Measurements from ENCODE around the gene DUSP3.
"Not testable (repeated sequence)": the region's sequence is repeated elsewhere in the genome, so short reads cannot be mapped to it uniquely, and the experiment has no call there.

Gene DUSP3

DNA sequence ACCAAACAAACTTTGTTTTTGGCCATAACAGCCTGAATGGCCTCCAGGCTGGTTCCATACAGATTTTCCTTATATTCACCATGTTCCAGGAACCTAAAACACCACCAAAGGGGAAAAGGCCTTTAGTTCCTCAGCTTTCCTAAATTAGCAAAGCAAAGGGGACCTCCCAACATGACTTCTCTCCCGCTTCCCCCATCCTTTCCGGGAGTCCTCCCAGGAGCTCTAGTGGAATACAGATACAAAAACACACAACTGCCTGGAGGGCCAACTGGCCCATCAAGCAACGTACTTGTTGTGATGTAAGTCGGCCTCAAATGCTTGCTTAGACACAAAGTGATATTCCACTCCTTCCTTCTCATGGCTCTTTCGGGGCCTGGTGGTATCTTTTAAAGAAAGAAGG lies 32.0 kb upstream of the DUSP3 start:
- Mint-ChIP-seq H3K4me1 (no peaks in the 10 kb centered on the region), H3K9me3 (no peaks in the 10 kb centered on the region), H3K36me3 (no peaks in the 10 kb centered on the region), H3K4me3 (no peak overlapping the region), H3K27me3 (peaks cover 39% of the 10 kb centered on the region), H3K27ac (no peak overlapping the region)
- ATAC-seq, result no peak

DNA sequence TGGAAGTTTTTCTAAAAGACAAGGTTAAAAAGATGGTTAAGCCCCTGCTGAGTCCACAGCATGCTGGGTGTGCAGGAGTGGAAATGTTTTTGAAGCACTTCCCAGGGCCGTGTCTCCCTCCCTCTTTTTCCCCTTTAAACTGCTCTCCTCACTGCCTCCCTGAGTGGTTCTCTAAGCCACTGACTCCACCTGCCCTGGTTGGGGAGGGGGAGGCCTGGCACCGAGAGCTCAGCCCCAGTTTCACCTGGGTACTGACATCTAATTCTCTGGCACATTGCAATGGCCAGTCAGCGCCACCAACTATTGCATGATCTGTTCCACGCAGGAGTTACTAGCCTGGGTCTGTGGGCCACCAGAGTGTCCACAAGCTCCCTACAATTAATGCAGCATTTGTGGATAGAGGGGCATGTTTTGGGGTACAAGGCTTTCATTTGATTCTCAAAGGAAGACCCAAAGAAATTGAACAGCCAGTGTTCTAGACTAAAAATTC lies 31.5 kb upstream of the DUSP3 start:
- Mint-ChIP-seq H3K36me3 (no peaks in the 10 kb centered on the region), H3K4me3 (no peak overlapping the region), H3K4me1 (no peaks in the 10 kb centered on the region), H3K9me3 (peaks cover under 1% of the 10 kb centered on the region), H3K27ac (no peak overlapping the region), H3K27me3 (peaks cover 44% of the 10 kb centered on the region)
- ATAC-seq, result no peak

GRCh38 chr17:43809121-43809520 lies 30.3 kb upstream of the DUSP3 start:
- ATAC-seq, result no peak
- H3K36me3 Mint-ChIP-seq, result no peaks in the 10 kb centered on the region
- no peak overlapping the region for H3K27ac Mint-ChIP-seq

GRCh38 chr17:43808076-43808475 lies 29.3 kb upstream of the DUSP3 start:
- Mint-ChIP-seq H3K27ac (no peak overlapping the region), H3K36me3 (no peaks in the 10 kb centered on the region), H3K4me3 (no peak overlapping the region), H3K4me1 (no peaks in the 10 kb centered on the region), H3K9me3 (peaks cover 4% of the 10 kb centered on the region), H3K27me3 (peaks cover 60% of the 10 kb centered on the region)
- ATAC-seq, result no peak

More at GRCh38 chr17:43809121-43809520, 30.3 kb upstream of the DUSP3 start:
- Mint-ChIP-seq H3K9me3 (peaks cover 4% of the 10 kb centered on the region), H3K27me3 (peaks cover 56% of the 10 kb centered on the region), H3K4me3 (no peak overlapping the region), H3K4me1 (no peaks in the 10 kb centered on the region)

DNA sequence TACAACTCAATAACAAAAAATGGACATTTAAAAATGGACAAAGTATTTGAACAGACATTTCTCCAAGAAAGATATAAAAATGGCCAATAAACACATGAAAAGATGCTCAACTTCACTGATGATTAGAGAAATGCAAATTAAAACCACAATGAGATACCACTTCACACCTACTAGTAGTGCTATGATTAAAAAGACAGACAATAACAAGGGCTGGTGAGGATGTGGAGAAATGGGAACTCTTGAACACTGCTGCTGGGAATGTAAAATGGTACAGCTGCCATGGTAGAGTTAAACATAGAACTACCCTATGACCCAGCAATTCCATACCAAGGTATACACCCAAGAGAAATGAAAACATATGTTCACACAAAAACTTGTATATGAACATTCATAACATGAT lies 26.3 kb upstream of the DUSP3 start:
- H3K9me3 Mint-ChIP-seq, result peaks cover 4% of the 10 kb centered on the region
- no peak overlapping the region for H3K4me3 Mint-ChIP-seq
- H3K36me3 Mint-ChIP-seq, result no peaks in the 10 kb centered on the region
- H3K27me3 Mint-ChIP-seq, result peaks cover 65% of the 10 kb centered on the region
- H3K27ac Mint-ChIP-seq, result no peak overlapping the region
- H3K4me1 Mint-ChIP-seq, result no peaks in the 10 kb centered on the region
- no peak for ATAC-seq

DNA sequence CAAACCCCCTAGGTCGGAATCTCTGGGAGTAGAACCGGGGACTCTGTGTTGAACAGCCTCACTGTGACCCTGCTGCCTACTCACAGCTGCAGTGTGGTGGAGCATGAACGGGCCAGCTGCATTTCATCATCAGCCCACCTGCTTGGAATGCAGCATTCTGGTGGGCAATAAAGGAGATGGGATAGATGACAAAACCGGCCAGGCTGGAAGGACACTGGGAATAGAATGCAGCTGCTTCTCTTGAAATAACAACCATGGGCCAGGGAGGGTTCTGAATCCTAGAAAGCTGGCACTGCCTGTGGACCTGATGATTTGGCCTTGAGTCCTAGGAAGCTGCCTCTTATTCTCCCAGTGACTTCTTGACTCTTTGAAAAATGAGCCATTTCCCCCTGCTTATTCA lies 25.0 kb upstream of the DUSP3 start:
- no peaks in the 10 kb centered on the region for H3K4me1 Mint-ChIP-seq
- ATAC-seq, result no peak
- peaks cover 4% of the 10 kb centered on the region for H3K9me3 Mint-ChIP-seq
- no peak overlapping the region for H3K4me3 Mint-ChIP-seq
- H3K36me3 Mint-ChIP-seq, result no peaks in the 10 kb centered on the region
- peaks cover 65% of the 10 kb centered on the region for H3K27me3 Mint-ChIP-seq
- no peak overlapping the region for H3K27ac Mint-ChIP-seq

DNA sequence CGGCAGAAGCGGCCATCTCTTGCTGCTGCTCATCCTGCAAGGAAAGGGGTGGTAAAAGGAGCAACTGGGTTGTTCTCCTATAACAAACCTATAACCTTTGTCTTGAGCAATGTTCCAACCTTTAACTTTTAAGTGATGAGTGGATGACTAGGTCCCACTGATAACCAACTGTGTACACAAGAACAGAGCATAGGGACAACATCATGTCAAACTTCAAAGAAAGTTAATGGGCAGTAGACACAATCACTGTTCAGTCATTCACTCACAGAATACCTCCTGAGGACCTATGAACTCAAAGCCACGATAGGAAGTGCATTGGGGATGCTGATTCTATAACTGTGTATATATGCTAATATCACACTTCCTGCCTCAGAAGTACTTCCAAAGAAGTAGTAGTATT lies 23.1 kb upstream of the DUSP3 start:
- Mint-ChIP-seq H3K4me3 (no peak overlapping the region), H3K27me3 (peaks cover 71% of the 10 kb centered on the region), H3K4me1 (no peaks in the 10 kb centered on the region), H3K27ac (no peak overlapping the region), H3K9me3 (peaks cover 4% of the 10 kb centered on the region), H3K36me3 (no peaks in the 10 kb centered on the region)
- no peak for ATAC-seq

DNA sequence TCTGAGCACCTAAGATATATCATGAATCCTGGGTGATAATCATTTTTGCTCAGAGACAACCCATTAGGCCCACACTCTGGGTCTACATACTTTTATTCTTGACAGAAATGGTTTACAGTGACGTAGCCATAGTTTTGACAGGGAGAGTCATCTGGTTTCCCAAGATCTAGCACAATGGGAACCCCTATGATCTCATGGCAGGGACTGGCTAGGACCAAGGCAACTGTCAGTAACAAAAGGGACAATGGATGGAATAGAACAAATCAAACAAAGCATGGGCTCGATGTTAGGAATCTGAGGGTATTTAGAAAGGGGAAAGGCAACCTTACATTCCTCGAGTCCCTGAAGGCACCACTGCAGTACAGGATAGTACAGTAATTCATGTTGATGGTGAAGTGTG lies 22.0 kb upstream of the DUSP3 start:
- Mint-ChIP-seq H3K27ac (no peak overlapping the region), H3K4me1 (no peaks in the 10 kb centered on the region), H3K4me3 (no peak overlapping the region), H3K36me3 (no peaks in the 10 kb centered on the region), H3K27me3 (peaks cover 71% of the 10 kb centered on the region), H3K9me3 (peaks cover 4% of the 10 kb centered on the region)
- no peak for ATAC-seq

- no peak overlapping the region for H3K4me3 Mint-ChIP-seq
- peaks cover 71% of the 10 kb centered on the region for H3K27me3 Mint-ChIP-seq
- ATAC-seq, result no peak
- no peak overlapping the region for H3K27ac Mint-ChIP-seq
- H3K36me3 Mint-ChIP-seq, result no peaks in the 10 kb centered on the region
- no peaks in the 10 kb centered on the region for H3K4me1 Mint-ChIP-seq
- H3K9me3 Mint-ChIP-seq, result no peaks in the 10 kb centered on the region
These were observed 20.3 kb upstream of the DUSP3 start for GRCh38 chr17:43799047-43799446.

- not testable (repeated sequence) for H3K36me3 Mint-ChIP-seq, H3K4me1 Mint-ChIP-seq, H3K9me3 Mint-ChIP-seq, H3K27ac Mint-ChIP-seq, H3K4me3 Mint-ChIP-seq, ATAC-seq
- H3K27me3 Mint-ChIP-seq, result peaks cover 69% of the 10 kb centered on the region
These were observed 19.2 kb upstream of the DUSP3 start for GRCh38 chr17:43798024-43798423.

- not testable (repeated sequence) for H3K4me1 Mint-ChIP-seq, H3K4me3 Mint-ChIP-seq, H3K9me3 Mint-ChIP-seq, H3K36me3 Mint-ChIP-seq, ATAC-seq, H3K27ac Mint-ChIP-seq
- peaks cover 73% of the 10 kb centered on the region for H3K27me3 Mint-ChIP-seq
These were observed 13.9 kb upstream of the DUSP3 start for GRCh38 chr17:43792668-43793067.

DNA sequence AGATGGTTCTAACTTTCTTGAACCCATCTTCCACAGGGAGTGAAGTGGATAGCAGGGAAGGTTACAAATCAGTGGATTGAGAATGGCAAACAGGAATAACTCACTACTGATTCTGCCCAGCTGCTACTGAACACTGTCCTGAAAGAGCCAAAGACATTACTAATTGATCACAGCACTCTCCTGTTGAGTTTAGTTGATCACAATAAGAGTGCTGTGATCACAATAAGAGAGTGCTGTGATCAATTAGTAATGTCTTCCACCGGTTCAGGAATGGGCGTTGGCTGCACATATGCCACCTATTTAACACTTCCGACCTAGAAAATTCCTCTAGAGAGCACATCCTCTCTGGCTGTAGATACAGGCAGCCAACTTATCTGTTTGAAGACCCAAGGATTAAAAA lies 12.8 kb upstream of the DUSP3 start:
- no peak overlapping the region for H3K4me3 Mint-ChIP-seq
- no peaks in the 10 kb centered on the region for H3K4me1 Mint-ChIP-seq
- no peaks in the 10 kb centered on the region for H3K9me3 Mint-ChIP-seq
- no peaks in the 10 kb centered on the region for H3K36me3 Mint-ChIP-seq
- no peak for ATAC-seq
- no peak overlapping the region for H3K27ac Mint-ChIP-seq
- H3K27me3 Mint-ChIP-seq, result peaks cover 63% of the 10 kb centered on the region

DNA sequence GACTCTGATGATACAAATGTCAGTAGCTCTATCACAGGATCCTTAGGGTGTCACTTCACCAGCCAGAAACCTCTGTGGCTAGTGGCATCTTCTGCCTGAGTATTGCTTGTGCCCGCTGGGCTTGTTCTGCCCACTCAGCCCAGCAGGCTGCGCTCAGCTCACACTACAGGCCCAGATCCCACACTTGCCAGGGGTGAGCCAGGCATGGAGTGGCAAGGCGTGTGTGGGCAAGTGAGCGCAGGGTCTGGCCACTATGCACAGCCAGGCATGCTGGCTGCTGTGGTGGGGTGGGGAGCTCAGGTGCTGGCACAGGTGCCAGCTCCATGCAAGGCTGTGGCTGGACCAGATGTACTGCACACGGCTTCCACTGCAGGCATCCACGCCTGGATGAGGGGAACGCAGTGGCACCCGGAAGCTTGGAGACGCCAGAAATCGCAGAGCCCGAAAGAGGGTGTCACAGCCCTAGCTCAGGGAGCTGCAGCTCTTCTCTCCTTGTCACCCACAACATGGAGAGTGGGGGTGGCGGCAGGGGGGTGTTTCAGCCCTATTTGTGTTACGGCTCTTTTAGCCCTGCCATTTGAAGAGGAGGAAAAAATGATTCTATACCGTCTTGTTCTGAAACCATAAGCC lies 11.6 kb upstream of the DUSP3 start:
- no peaks in the 10 kb centered on the region for H3K36me3 Mint-ChIP-seq
- H3K4me3 Mint-ChIP-seq, result no peak overlapping the region
- no peaks in the 10 kb centered on the region for H3K9me3 Mint-ChIP-seq
- no peaks in the 10 kb centered on the region for H3K4me1 Mint-ChIP-seq
- H3K27ac Mint-ChIP-seq, result no peak overlapping the region
- peaks cover 52% of the 10 kb centered on the region for H3K27me3 Mint-ChIP-seq
- ATAC-seq, result no peak

DNA sequence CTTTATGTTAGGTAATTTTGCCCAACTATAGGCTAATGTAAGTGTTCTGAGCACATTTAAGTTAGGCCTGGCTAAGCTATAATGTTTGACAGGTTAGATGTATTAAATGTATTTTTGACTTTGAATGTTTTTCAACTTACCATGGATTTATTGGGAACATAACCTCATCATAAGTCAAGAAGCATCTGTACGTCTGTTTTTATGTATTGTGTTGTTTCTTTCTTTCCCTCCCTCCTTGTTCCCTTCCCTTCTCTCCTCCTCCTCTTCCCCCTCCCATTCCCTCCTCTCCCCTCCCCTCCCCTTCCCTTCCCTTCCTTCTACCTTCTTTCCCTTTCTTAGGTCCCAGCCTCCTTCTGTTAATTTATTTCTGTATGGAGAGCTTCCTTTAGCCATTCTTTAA lies 10.7 kb upstream of the DUSP3 start:
- Mint-ChIP-seq H3K27me3 (peaks cover 50% of the 10 kb centered on the region), H3K4me1 (no peaks in the 10 kb centered on the region), H3K36me3 (no peaks in the 10 kb centered on the region), H3K9me3 (no peaks in the 10 kb centered on the region), H3K4me3 (no peak overlapping the region), H3K27ac (no peak overlapping the region)
- ATAC-seq, result no peak

- H3K27ac Mint-ChIP-seq, result no peak overlapping the region
- H3K27me3 Mint-ChIP-seq, result peaks cover 50% of the 10 kb centered on the region
- H3K9me3 Mint-ChIP-seq, result no peaks in the 10 kb centered on the region
- no peaks in the 10 kb centered on the region for H3K36me3 Mint-ChIP-seq
- no peaks in the 10 kb centered on the region for H3K4me1 Mint-ChIP-seq
- no peak for ATAC-seq
- no peak overlapping the region for H3K4me3 Mint-ChIP-seq
These were observed 9.8 kb upstream of the DUSP3 start for GRCh38 chr17:43788540-43788939.

- H3K27me3 Mint-ChIP-seq, result peaks cover 54% of the 10 kb centered on the region
- no peak for ATAC-seq
These were observed 9.0 kb upstream of the DUSP3 start for GRCh38 chr17:43787728-43788127.

More at GRCh38 chr17:43787728-43788127, 9.0 kb upstream of the DUSP3 start:
- Mint-ChIP-seq H3K9me3 (no peaks in the 10 kb centered on the region), H3K4me1 (no peaks in the 10 kb centered on the region), H3K4me3 (no peak overlapping the region), H3K27ac (no peak overlapping the region), H3K36me3 (no peaks in the 10 kb centered on the region)

Measured in stimulated activated memory B cell treated with anti-CD40 and anti-IgM and Interleukin-4, amounts not matched to agents 10 μg/mL and 1 μg/mL and 100 μg/mL, for 72 hours (primary cell).